Left ventricle myocardium inferior (tissue), 1 donor: ENCODE results near the gene ZNF587B. TPM values are rescaled to one million over a fixed set of nuclear protein-coding genes. Genes with fewer than 3 reads are reported as not detected.
"Not testable (repeated sequence)": the region's sequence is repeated elsewhere in the genome, so short reads cannot be mapped to it uniquely, and the experiment has no call there.

Experiments
- DNase-seq: peaks from one replicate; pipeline ENCODE4 v3.0.0-alpha.2; 2020
- H3K27ac ChIP-seq: fragments of 200-600 bp; replicated peaks from 2 replicates; pipeline ENCODE4 v1.8.0; 2021
- H3K27me3 ChIP-seq: fragments of 200-600 bp; 2 replicates; pipeline ENCODE4 v1.8.0; 2021; ENCODE audit warnings: low read depth
- H3K36me3 ChIP-seq: fragments of 200-600 bp; 2 replicates; pipeline ENCODE4 v1.8.0; 2021
- H3K4me1 ChIP-seq: fragments of 200-600 bp; 2 replicates; pipeline ENCODE4 v1.8.0; 2021
- H3K4me3 ChIP-seq: fragments of 200-600 bp; 2 replicates; pipeline ENCODE4 v1.8.0; 2021; ENCODE audit warnings: mild to moderate bottlenecking, moderate library complexity
- H3K9me3 ChIP-seq: fragments of 200-600 bp; replicated peaks from 2 replicates; pipeline ENCODE4 v1.8.0; 2021
- intact Hi-C: fragments of 100-400 bp; cut with micrococcal nuclease; formaldehyde crosslinking; loops from one replicate; pipeline ENCODE4 v1.11.0; 2022
- total RNA-seq: library from RNA; stranded (reverse); fragmentation: NEBNext Ultra II Directional; extraction: Animal tissue kit (Norgen Biotek cat#: 25700); gene quantifications from one replicate; pipeline ENCODE4 v1.2.1, GENCODE V29; 2021
- TF ChIP-seq, protein P1 (sequence below): fragments of 200-600 bp; IDR thresholded peaks from 2 replicates; pipeline ENCODE4 v1.8.0; 2021; ENCODE audit warnings: antibody characterized with exemption, mild to moderate bottlenecking, borderline replicate concordance
- donor health status: DM: no; HTN: yes; CAD: no; lungs with severe emphysema.

The ZNF587B gene
- total RNA-seq, 1 donor from 2014 or later: 6.7 TPM

DNA sequence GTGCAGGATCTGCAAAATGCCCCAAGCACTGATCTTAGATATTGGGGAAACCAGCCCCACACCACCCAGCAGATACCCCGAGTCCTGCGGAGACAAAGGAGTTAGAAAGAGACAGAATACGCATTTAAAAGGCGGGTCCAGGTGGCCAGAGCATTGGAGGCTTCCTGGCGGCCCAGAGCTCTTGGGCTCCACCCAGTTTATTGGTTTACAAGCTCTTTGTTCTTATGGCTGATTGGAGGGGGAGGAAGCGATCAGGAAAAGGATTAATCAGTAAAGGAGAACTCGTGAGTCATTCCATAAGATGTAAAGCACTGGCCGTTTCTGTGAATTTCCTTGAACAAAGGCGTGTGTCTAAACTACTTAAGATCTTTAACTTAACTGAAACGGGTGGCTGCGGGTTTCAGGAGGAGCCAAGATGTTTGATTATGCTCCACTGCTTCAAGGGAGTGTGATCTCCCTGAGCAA, 20.5 kb downstream of the ZNF587B start:
- Histone ChIP-seq H3K27ac (peak overlapping the region; percentile 77), H3K4me1 (peaks cover 32% of the 10 kb centered on the region), H3K36me3 (peaks cover 26% of the 10 kb centered on the region), H3K4me3 (peak overlapping the region; percentile 86), H3K9me3 (peaks cover 5% of the 10 kb centered on the region), H3K27me3 (no peaks in the 10 kb centered on the region)
- DNase-seq: no peak
- intact Hi-C loops: no loop called here
- TF ChIP-seq, protein P1, sequence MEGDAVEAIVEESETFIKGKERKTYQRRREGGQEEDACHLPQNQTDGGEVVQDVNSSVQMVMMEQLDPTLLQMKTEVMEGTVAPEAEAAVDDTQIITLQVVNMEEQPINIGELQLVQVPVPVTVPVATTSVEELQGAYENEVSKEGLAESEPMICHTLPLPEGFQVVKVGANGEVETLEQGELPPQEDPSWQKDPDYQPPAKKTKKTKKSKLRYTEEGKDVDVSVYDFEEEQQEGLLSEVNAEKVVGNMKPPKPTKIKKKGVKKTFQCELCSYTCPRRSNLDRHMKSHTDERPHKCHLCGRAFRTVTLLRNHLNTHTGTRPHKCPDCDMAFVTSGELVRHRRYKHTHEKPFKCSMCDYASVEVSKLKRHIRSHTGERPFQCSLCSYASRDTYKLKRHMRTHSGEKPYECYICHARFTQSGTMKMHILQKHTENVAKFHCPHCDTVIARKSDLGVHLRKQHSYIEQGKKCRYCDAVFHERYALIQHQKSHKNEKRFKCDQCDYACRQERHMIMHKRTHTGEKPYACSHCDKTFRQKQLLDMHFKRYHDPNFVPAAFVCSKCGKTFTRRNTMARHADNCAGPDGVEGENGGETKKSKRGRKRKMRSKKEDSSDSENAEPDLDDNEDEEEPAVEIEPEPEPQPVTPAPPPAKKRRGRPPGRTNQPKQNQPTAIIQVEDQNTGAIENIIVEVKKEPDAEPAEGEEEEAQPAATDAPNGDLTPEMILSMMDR: no peak

DNA sequence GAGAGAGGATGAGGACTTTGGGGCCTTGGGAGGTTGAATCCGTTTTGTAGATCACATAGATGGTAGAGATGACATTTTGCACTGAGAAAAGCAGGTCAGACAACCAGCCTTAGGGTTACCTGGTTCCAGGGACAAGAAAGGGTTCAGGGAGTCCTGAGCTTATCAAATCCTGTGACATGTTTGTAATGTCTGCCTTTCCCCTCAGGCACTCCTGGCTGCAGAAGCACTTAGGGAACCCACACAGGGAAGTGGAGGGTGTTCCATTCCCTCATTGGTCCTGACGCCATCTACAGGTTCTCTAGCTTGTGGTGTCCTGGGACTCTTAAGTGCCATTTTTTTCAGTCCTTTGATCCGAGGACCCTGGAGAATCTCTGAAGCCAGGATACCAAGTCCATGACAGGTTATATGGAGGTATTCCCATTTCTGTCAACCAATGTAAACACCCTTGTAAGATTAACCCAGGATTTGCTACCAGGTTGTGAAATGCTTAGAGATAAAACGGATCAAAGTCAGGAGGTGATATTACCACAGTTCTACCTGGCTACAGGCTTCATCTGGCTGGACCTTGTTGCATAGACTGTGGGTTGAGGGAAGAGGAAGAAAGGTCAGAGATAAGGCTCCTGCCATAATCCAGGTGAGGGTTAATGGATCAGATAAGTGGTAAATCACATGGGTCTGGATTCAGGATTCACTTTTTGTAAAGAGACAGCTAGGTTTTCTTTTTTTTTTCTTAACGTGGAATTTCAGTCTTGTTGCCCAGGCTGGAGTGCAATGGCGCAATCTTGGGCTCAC, 21.9 kb downstream of the ZNF587B start:
- intact Hi-C loops: not testable (repeated sequence)
- H3K4me1 ChIP-seq: peaks cover 32% of the 10 kb centered on the region

DNA sequence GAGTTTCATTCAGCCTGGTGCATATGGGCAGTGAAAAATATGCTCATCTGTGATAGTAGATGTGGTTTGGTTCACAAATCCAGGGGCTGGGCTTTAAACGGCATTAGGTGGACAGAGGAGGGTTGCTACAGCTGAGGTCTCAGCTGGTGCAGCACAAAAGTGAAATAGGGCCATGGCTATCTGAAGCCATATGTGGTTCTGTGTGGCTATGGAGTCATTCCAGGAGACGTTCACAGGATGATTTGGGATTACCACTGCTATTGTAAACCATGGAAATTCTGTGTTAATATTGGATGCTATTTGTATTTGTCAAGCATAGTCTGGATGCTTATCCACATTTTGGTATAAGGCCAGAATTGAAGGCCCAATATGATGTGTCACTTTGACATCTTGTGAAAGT, 24.0 kb downstream of the ZNF587B start:
- DNase-seq, intact Hi-C loops, H3K4me3 ChIP-seq, H3K27ac ChIP-seq, H3K27me3 ChIP-seq: not testable (repeated sequence)
- peaks cover 57% of the 10 kb centered on the region for H3K36me3 ChIP-seq
- H3K4me1 ChIP-seq: peaks cover 32% of the 10 kb centered on the region
- H3K9me3 ChIP-seq: peaks cover 23% of the 10 kb centered on the region

More for the DNA sequence above, 21.9 kb downstream of the ZNF587B start:
- not testable (repeated sequence) for DNase-seq, H3K4me3 ChIP-seq, H3K9me3 ChIP-seq, H3K27ac ChIP-seq, H3K27me3 ChIP-seq
- H3K36me3 ChIP-seq: peaks cover 39% of the 10 kb centered on the region

DNA sequence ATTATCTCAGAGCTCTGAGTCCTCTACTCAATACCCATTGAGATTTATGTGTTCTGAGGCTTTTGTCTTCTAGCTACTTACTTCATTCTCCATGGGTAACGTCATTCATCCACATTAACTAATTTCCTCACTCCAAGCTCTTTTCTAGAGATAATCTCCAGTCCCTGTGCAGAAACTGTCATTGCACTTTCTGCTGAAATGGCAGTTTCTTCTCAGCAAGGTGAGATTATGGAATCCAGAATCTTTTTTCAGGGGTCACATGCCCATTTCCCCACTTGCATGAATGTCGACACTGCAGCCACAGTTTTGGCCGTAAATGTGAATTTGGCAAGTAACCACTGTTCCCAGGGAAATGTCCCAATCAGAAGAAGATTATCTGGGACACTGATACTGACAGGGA, 32.3 kb downstream of the ZNF587B start:
- Histone ChIP-seq H3K9me3 (peaks cover 88% of the 10 kb centered on the region), H3K36me3 (peaks cover 97% of the 10 kb centered on the region)
- H3K27ac ChIP-seq, intact Hi-C loops, DNase-seq, H3K4me1 ChIP-seq, H3K4me3 ChIP-seq, H3K27me3 ChIP-seq: not testable (repeated sequence)

DNA sequence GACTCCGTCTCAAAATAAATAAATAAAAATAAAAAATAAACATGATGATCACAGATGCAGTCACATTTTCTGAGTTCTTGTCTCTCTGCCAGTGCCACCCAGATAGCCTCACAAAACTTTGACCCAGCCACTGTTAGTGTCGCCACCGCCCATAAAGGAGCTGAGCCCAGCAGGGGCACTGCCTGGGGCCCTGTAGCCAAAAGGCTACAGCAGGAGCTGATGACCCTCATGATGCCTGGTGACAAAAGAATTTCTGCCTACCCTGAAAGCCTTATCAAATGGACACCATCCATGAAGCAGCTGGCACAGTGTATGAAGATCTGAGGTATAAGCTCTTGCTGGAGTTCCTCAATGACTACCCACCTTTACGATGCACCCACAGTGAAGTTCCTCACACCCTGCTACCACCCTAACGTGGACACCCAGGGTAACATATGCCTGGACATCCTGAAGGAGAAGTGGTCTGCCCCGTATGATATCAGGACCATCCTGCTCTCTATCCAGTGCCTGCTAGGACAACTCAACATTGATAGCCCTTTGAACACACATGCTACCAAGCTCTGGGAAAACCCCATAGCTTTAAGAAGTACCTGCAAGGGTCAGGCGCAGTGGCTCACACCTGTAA, 37.9 kb downstream of the ZNF587B start:
- Histone ChIP-seq H3K27ac (no peak overlapping the region), H3K9me3 (peaks cover 95% of the 10 kb centered on the region), H3K4me3 (no peak overlapping the region), H3K4me1 (peaks cover 8% of the 10 kb centered on the region), H3K27me3 (no peaks in the 10 kb centered on the region), H3K36me3 (peaks cover 82% of the 10 kb centered on the region)
- DNase-seq: no peak
- TF ChIP-seq, protein P1: no peak
- intact Hi-C loops: no loop called here

DNA sequence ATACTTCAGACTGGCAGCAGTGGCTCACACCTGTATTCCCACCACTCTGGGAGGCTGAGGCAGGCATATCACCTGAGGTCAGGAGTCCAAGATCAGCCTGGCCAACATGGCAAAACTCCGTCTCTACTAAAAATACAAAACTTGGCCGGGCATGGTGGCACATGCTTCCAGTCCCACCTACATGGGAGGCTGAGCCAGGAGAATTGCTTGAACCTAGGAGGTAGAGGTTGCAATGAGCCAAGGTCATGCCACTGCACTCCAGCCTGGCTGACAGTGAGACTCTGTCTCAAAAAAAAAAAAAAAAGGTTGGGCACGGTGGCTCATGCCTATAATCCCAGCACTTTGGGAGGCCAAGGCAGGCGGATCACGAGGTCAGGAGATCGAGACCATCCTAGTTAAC, 39.6 kb downstream of the ZNF587B start:
- DNase-seq, H3K4me1 ChIP-seq, H3K4me3 ChIP-seq, H3K27ac ChIP-seq, intact Hi-C loops, H3K27me3 ChIP-seq: not testable (repeated sequence)
- H3K9me3 ChIP-seq: peaks cover 100% of the 10 kb centered on the region
- peaks cover 82% of the 10 kb centered on the region for H3K36me3 ChIP-seq

DNA sequence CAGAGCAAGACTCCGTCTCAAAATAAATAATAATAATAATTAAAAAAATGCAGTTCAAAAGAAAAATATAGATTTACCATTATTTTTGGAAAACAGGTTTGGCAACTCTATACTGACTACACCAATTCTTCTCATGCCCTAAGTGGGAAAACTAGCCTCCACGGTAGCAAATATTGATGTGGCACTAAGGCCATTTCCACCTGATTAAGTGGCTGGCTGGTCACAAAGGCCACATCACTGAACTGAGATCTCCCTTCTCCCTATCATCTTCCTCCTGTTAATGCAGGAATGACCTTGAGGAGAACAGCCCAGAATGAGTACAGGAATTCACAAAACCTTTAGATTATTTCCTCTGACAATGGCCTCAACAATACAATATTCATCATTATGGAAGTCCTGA, 40.1 kb downstream of the ZNF587B start:
- Histone ChIP-seq H3K4me1 (peaks cover 8% of the 10 kb centered on the region), H3K27me3 (no peaks in the 10 kb centered on the region), H3K27ac (no peak overlapping the region), H3K9me3 (peaks cover 97% of the 10 kb centered on the region), H3K36me3 (peaks cover 78% of the 10 kb centered on the region), H3K4me3 (no peak overlapping the region)
- intact Hi-C loops: no loop called here
- TF ChIP-seq, protein P1: no peak
- no peak for DNase-seq
